Activated B cell treated with CpG ODN at 0.5 μM for 24 hours (primary cell): Measurements from ENCODE around the gene CUL4A. TPM values are rescaled to one million over a fixed set of nuclear protein-coding genes. Genes with fewer than 3 reads are reported as not detected.
"Not testable (repeated sequence)": the region's sequence is repeated elsewhere in the genome, so short reads cannot be mapped to it uniquely, and the experiment has no call there.

Experiments
- ATAC-seq: fragments of 200-7000 bp; cut with Tn5 transposase; one replicate; pipeline ENCODE4 v1.10.0; 2021; ENCODE audit warnings: low read depth, mild to moderate bottlenecking, moderate library complexity
- CTCF ChIA-PET: fragments of 350-600 bp; sonication (Branson Sonifier 250); formaldehyde crosslinking; loops from one replicate; lab custom pipeline; 2021; ENCODE audit warnings: antibody characterized with exemption; lab: Charles Lee
- POLR2A ChIA-PET: fragments of 350-600 bp; sonication (Branson Sonifier 250); formaldehyde crosslinking; loops from one replicate; lab custom pipeline; 2021; ENCODE audit warnings: antibody characterized with exemption; lab: Charles Lee
- DNase-seq: peaks from one replicate; pipeline ENCODE4 v3.0.0; 2022
- H3K27ac Mint-ChIP-seq: one replicate; pipeline ENCODE4 v1.8.0; 2020; ENCODE audit warnings: mixed read lengths
- H3K27me3 Mint-ChIP-seq: one replicate; pipeline ENCODE4 v1.8.0; 2021; ENCODE audit warnings: mixed read lengths
- H3K36me3 Mint-ChIP-seq: one replicate; pipeline ENCODE4 v1.8.0; 2021; ENCODE audit warnings: low read depth, mixed read lengths
- H3K4me1 Mint-ChIP-seq: one replicate; pipeline ENCODE4 v1.8.0; 2021; ENCODE audit warnings: mixed read lengths
- H3K4me3 Mint-ChIP-seq: one replicate; pipeline ENCODE4 v1.8.0; 2020; ENCODE audit warnings: mild to moderate bottlenecking, mixed read lengths
- H3K9me3 Mint-ChIP-seq: one replicate; pipeline ENCODE4 v1.8.0; 2020; ENCODE audit warnings: mixed read lengths
- intact Hi-C: fragments of 100-400 bp; cut with micrococcal nuclease; formaldehyde crosslinking; loops from one replicate; pipeline ENCODE4 v1.15.1; 2024
- total RNA-seq: library from RNA; stranded (reverse); gene quantifications from 2 replicates; pipeline ENCODE4 v1.2.3, GENCODE V29; 2022
- TF ChIP-seq, protein P1 (sequence below): fragments of 200-600 bp; IDR thresholded peaks from one replicate; pipeline ENCODE4 v1.8.0; 2022; ENCODE audit warnings: antibody characterized with exemption, mild to moderate bottlenecking

Gene CUL4A
- total RNA-seq, 1 donor from 2014 or later, result 77.2 TPM

DNA sequence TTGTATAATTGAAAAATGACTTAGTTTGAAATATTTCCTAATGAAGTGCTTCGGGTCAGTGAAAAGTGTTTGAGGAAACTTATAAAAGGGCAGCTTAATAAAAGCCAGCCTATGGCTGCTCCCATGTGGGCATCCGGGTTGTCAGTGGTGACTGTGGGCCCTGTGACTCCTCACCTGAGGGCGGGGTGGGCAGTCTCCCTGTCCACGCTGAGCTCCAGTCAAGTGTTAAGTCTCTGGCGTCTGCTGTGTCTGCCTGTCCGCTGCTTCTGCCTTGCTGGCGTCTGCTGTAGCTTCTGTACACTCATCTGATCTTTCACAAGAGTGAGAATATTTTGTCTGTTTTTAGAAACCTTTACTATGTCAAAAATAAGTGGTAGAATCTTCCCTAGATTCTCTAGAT, 94.7 kb downstream of the CUL4A start:
- H3K4me3 Mint-ChIP-seq, result no peak overlapping the region
- CTCF ChIA-PET, result no interaction called here
- H3K27ac Mint-ChIP-seq, result no peak overlapping the region
- POLR2A ChIA-PET, result no interaction called here
- peaks cover 20% of the 10 kb centered on the region for H3K4me1 Mint-ChIP-seq
- intact Hi-C loops, result no loop called here
- peaks cover 30% of the 10 kb centered on the region for H3K36me3 Mint-ChIP-seq
- TF ChIP-seq, protein P1, sequence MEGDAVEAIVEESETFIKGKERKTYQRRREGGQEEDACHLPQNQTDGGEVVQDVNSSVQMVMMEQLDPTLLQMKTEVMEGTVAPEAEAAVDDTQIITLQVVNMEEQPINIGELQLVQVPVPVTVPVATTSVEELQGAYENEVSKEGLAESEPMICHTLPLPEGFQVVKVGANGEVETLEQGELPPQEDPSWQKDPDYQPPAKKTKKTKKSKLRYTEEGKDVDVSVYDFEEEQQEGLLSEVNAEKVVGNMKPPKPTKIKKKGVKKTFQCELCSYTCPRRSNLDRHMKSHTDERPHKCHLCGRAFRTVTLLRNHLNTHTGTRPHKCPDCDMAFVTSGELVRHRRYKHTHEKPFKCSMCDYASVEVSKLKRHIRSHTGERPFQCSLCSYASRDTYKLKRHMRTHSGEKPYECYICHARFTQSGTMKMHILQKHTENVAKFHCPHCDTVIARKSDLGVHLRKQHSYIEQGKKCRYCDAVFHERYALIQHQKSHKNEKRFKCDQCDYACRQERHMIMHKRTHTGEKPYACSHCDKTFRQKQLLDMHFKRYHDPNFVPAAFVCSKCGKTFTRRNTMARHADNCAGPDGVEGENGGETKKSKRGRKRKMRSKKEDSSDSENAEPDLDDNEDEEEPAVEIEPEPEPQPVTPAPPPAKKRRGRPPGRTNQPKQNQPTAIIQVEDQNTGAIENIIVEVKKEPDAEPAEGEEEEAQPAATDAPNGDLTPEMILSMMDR, result no peak
- H3K9me3 Mint-ChIP-seq, result no peaks in the 10 kb centered on the region
- no peaks in the 10 kb centered on the region for H3K27me3 Mint-ChIP-seq
- ATAC-seq, result no peak
- DNase-seq, result no peak

DNA sequence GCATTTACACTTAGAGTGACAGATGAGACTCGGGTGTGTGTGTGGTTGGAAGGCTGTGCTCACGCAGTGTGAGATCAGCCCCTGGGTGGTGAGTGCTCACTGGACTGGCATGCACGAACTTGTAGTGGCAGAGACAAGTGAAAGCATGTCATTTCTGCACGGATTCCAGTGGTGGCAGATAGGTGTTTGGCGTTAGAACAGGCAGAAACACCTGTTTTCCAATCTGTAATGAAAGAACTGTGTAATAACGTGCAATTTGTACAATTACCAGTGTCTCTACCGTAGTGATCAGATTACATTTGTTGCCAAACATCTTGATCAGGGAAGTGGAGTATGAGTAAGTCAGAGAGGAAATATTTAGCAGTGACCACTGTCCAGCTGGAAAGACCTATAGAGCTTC, 95.8 kb downstream of the CUL4A start:
- Mint-ChIP-seq H3K27me3 (no peaks in the 10 kb centered on the region), H3K4me3 (no peak overlapping the region), H3K36me3 (peaks cover 35% of the 10 kb centered on the region), H3K9me3 (no peaks in the 10 kb centered on the region), H3K27ac (no peak overlapping the region), H3K4me1 (peaks cover 10% of the 10 kb centered on the region)
- ATAC-seq (no peak), DNase-seq (no peak)
- POLR2A ChIA-PET, result no interaction called here
- TF ChIP-seq, protein P1, result no peak
- intact Hi-C loops, result no loop called here
- CTCF ChIA-PET, result no interaction called here

DNA sequence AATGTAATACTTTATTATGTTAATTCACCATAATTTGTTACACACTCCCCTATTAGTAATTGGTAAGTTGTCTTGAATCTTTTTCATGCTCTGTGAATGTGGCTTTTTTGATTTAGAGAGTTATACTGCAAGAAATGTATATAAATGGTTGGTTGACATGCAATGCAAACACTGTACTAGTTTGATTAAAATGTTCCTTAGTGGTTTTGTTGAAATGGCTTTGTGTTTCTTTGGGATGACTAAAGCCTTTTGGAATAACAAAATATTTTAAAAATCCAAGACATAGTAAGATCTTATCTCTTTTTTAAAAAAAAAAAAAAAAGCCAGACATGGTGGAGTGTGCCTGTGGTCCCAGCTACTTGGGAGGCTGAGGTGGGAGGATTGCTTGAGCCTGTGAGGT, 98.1 kb downstream of the CUL4A start:
- CTCF ChIA-PET, result no interaction called here
- Mint-ChIP-seq H3K4me3 (no peak overlapping the region), H3K27ac (no peak overlapping the region), H3K9me3 (no peaks in the 10 kb centered on the region), H3K36me3 (peaks cover 47% of the 10 kb centered on the region), H3K27me3 (no peaks in the 10 kb centered on the region), H3K4me1 (peaks cover 6% of the 10 kb centered on the region)
- ATAC-seq (no peak), DNase-seq (no peak)
- intact Hi-C loops, result no loop called here
- TF ChIP-seq, protein P1, result no peak
- POLR2A ChIA-PET, result no interaction called here

DNA sequence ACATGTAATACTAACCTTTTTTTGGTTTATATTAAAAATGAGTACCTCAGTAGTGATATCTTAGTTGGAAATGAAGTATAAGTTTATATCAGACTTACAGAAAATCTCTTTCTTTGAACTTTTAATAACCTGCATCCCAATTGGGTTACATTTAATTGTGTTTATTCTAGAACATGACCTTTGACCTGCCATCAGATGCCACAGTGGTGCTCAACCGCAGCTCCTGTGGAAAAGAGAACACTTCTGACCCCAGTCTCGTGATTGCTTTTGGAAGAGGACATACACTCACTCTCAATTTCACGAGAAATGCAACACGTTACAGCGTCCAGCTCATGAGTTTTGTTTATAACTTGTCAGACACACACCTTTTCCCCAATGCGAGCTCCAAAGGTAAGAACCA, 100.1 kb downstream of the CUL4A start:
- ATAC-seq (no peak), DNase-seq (no peak)
- peaks cover 4% of the 10 kb centered on the region for H3K4me1 Mint-ChIP-seq
- no peaks in the 10 kb centered on the region for H3K9me3 Mint-ChIP-seq
- H3K36me3 Mint-ChIP-seq, result peaks cover 47% of the 10 kb centered on the region
- intact Hi-C loops, result no loop called here
- no peaks in the 10 kb centered on the region for H3K27me3 Mint-ChIP-seq
- H3K4me3 Mint-ChIP-seq, result no peak overlapping the region
- no peak overlapping the region for H3K27ac Mint-ChIP-seq
- ChIA-PET POLR2A (interaction anchor here (0.8 kb wide), 1 partner anchor 101 kb away, joined by 3 read pairs; the partner anchor contains the start of gene PCID2), CTCF (no interaction called here)
- TF ChIP-seq, protein P1, result no peak

DNA sequence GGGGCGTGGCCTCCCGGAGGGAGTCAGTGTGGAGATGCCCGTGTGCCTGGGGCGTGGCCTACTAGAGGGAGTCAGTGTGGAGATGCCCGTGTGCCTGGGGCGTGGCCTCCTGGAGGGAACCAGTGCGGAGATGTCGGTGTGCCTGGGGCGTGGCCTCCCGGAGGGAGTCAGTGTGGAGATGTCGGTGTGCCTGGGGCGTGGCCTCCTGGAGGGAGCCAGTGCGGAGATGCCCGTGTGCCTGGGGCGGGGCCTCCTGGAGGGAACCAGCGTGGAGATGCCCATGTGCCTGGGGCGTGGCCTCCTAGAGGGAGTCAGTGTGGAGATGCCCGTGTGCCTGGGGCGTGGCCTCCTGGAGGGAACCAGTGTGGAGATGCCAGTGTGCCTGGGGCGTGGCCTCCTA, 104.7 kb downstream of the CUL4A start:
- intact Hi-C loops, H3K9me3 Mint-ChIP-seq, DNase-seq, POLR2A ChIA-PET, H3K4me1 Mint-ChIP-seq, CTCF ChIA-PET, H3K27me3 Mint-ChIP-seq, ATAC-seq, H3K4me3 Mint-ChIP-seq, H3K27ac Mint-ChIP-seq: not testable (repeated sequence)
- H3K36me3 Mint-ChIP-seq, result peaks cover 62% of the 10 kb centered on the region

DNA sequence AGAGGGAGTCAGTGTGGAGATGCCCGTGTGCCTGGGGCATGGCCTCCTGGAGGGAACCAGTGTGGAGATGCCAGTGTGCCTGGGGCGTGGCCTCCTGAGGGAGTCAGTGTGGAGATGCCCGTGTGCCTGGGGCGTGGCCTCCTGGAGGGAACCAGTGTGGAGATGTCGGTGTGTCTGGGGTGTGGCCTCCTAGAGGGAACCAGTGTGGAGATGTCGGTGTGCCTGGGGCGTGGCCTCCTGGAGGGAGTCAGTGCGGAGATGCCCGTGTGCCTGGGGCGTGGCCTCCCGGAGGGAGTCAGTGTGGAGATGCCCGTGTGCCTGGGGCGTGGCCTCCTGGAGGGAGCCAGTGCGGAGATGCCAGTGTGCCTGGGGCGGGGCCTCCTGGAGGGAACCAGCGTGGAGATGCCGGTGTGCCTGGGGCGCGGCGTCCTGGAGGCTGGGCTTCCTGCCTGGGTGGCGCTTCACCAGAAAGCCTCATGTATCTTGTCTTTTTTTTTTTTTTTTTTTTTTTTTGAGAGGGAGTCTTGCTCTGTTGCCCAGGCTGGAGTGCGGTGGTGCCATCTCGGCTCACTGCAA, 105.6 kb downstream of the CUL4A start:
- H3K4me3 Mint-ChIP-seq, DNase-seq, intact Hi-C loops, H3K27ac Mint-ChIP-seq, H3K4me1 Mint-ChIP-seq, H3K9me3 Mint-ChIP-seq, CTCF ChIA-PET, ATAC-seq, POLR2A ChIA-PET, H3K27me3 Mint-ChIP-seq: not testable (repeated sequence)
- peaks cover 65% of the 10 kb centered on the region for H3K36me3 Mint-ChIP-seq
